NCI-H524 (cell line): ENCODE results near the gene REM2.

ENCODE experiments used
- DNase-seq, 2 experiments: peaks; one replicate each; lab custom pipeline; 2025; lab: John Stamatoyannopoulos, UW

The REM2 gene, protein sequence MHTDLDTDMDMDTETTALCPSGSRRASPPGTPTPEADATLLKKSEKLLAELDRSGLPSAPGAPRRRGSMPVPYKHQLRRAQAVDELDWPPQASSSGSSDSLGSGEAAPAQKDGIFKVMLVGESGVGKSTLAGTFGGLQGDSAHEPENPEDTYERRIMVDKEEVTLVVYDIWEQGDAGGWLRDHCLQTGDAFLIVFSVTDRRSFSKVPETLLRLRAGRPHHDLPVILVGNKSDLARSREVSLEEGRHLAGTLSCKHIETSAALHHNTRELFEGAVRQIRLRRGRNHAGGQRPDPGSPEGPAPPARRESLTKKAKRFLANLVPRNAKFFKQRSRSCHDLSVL

GRCh38 chr14:22883173-22883976, at the start of gene REM2:
Gene REM2, plus strand, starts transcription at chr14:22883222. Its CDS starts 66 bp downstream, at chr14:22883288.
- DNase-seq, result no peak

DNA sequence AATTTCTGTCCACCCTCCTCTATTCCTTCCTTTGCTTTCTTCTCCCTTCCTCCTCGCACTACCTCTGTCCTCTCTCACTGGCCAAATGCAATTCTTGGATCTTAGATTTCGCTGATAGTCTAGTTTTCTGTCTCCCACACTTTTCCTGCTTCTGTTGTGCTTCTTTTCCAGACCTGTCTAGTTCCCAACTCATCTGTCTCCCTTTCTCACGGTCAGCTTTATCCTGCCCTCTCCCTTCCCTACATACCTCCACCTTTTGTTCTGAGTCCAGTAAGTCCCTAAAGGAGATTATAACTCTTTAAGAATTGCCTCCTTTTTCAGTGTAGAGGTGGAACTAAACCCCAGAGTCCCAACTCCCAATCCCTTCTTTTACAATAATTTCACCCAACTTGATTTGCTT, 47.5 kb upstream of the REM2 start:
- DNase-seq, result no peak

- no peak for DNase-seq
These were observed 46.5 kb upstream of the REM2 start, which contains the start of gene MMP14 for GRCh38 chr14:22836301-22837113. Gene MMP14, plus strand, starts transcription at chr14:22836585. Its CDS starts 233 bp downstream, at chr14:22836818.

DNA sequence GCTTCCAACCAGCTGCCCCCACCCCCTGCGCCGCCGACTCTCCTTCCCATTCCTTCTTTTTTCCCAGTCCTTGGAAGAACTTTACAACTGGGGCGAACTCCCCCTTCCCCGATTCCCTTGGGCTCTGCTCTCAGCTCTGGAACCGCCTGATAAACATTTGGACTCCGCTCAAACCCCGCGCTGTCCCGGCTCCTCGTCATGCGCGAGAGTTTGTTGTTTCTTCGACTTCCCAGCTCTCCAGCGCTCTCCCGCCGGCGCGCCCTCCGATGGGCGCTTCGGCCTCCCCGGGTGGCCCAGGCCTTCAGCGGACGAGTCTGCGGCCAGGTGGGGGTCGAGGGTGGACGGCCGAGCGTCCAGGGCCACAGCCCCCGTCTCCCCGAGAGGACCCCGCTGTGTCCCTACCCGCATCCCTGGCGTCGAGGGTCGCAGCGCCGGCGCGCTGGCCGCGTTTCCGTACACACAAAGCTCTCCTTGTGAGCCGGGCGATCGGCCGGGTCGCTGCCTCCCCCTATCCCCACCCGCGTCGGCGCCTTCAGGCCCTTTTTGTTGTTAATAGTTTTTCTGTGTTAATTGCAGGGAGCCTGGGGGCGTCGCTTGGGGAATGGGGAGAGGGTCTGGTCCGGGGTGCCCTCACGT, 45.8 kb upstream of the REM2 start:
- DNase-seq, result no peak

DNA sequence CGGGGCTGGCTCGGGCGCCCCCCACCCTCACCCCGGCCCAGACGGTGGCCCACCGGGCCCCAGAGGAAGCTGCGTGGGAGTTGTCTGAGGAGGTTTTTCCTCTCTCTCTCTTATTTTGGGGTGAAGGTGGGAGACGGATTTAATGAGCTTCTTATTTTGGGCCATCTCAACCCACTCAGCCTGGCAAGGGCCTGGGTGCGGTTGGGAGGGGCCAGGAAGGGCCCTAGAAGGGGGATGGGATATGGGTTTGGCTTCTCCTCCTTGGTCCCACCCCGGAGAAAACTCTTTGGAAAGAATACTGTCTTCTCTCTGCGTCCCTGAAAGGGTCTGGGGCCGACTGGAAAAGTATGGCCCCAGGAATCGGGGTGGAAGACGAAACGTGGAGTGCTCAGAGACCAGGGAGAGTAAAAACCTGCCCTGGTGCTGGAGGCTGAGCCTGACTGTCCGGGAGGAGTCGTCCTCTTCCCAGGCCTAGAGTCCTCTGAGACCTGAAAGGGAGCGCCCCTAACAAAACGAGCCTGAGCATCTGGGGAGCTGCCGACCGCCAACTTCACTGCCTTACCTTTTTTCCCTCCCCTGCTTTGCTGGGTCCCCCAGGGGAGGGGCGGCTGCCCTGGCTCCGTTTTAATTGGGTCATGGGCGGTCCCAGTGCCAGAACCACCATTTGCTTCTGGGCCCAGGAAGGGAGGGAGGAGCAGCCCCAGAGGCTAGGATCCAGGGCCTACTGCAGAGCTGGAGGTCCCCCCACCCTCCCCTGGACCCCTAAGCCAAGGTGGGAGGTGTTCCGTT, 45.1 kb upstream of the REM2 start:
- DNase-seq, result no peak

GRCh38 chr14:22838631-22839041, 44.4 kb upstream of the REM2 start:
- DNase-seq, result no peak

- DNase-seq, result no peak
These were observed 43.8 kb upstream of the REM2 start for GRCh38 chr14:22839159-22839779.

DNA sequence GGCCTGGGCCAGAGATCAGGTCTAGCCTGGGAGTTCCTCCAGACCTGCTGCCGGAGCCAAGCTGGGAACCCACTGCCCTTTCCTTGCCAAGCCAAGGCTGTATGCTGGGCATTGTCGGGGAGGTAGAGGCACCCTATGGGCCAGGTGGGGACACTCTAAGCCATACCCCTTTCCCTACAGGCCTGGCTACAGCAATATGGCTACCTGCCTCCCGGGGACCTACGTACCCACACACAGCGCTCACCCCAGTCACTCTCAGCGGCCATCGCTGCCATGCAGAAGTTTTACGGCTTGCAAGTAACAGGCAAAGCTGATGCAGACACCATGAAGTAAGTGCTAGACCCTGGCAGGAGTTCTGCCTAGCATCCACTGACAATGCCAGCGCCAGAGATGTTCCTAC, 41.7 kb upstream of the REM2 start:
- no peak for DNase-seq

- no peak for DNase-seq
These were observed 41.3 kb upstream of the REM2 start for GRCh38 chr14:22841769-22842168.

DNA sequence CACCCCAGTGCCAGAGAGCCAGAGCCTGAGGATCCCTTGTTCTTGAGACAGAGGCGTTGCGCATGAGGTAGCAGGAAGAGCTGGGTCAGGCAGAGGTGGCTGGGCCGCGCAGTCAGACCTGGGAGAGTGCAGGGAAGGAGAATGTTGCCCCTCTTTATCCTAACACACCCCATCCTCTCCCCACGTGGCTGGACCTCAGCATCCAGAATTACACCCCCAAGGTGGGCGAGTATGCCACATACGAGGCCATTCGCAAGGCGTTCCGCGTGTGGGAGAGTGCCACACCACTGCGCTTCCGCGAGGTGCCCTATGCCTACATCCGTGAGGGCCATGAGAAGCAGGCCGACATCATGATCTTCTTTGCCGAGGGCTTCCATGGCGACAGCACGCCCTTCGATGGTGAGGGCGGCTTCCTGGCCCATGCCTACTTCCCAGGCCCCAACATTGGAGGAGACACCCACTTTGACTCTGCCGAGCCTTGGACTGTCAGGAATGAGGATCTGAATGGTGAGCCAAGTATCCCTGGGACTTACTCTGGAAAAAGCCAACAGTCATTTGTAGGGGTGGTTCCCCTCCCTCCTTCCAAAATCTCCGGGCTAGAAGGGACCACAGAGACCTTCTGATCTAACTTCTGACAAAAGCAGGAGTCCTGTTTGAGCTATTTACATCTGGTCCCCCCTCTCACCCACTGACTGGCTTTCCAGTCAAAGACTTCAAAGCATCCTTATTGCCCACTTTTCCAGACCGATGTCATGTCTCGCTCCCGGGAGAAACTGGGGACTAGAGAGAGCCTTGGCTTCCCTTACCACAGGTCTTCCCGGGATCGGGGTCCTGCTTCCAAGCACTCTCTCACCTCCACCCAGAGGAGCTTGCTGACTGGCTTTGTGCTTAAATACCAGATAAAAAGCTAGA, 40.6 kb upstream of the REM2 start:
- DNase-seq, result no peak

- DNase-seq, result no peak
These were observed 39.7 kb upstream of the REM2 start for GRCh38 chr14:22843123-22843925.

GRCh38 chr14:22844221-22845102, 38.6 kb upstream of the REM2 start:
- DNase-seq, result no peak

- no peak for DNase-seq
These were observed 38.0 kb upstream of the REM2 start for GRCh38 chr14:22845103-22845394.

DNA sequence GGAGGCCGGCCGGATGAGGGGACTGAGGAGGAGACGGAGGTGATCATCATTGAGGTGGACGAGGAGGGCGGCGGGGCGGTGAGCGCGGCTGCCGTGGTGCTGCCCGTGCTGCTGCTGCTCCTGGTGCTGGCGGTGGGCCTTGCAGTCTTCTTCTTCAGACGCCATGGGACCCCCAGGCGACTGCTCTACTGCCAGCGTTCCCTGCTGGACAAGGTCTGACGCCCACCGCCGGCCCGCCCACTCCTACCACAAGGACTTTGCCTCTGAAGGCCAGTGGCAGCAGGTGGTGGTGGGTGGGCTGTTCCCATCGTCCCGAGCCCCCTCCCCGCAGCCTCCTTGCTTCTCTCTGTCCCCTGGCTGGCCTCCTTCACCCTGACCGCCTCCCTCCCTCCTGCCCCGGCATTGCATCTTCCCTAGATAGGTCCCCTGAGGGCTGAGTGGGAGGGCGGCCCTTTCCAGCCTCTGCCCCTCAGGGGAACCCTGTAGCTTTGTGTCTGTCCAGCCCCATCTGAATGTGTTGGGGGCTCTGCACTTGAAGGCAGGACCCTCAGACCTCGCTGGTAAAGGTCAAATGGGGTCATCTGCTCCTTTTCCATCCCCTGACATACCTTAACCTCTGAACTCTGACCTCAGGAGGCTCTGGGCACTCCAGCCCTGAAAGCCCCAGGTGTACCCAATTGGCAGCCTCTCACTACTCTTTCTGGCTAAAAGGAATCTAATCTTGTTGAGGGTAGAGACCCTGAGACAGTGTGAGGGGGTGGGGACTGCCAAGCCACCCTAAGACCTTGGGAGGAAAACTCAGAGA, 37.0 kb upstream of the REM2 start:
- no peak for DNase-seq

GRCh38 chr14:22846811-22847307, 36.2 kb upstream of the REM2 start:
- DNase-seq, result no peak

DNA sequence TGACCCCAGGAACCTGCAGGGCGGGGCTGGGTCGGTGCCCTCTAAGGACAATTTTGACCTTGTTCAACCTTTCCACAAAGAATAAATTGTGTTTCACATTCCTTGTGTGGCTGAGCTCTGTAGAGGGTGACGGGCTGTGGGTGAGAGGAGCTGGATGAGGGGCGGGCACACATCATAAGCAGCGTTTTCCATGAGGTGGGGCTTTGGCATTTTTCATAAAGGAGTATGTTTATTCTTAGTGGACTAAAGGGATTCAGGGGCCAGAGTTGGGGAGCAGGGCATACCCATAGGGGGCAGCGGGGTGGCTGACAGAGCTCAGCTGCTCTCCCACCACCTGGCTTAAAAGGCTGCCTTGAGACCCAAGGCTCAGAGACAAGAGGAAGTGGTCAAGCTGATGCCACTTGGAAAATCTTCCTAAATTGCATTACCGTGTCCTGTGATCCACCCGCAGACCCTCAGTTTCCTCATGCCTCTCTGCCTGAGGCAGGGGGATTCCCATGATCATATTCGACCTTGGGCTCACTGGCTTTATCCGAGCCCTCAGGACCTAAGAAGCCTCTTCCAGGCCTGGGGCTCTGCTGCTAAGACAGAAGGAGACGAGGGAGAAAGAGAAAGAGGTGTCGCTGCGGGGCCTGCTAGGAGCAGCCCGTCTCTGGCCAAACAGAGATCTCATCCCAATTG, 35.2 kb upstream of the REM2 start:
- peak in 1 of 2 experiments; percentile 24 for DNase-seq
